Measurements from ENCODE around the gene TSC22D4.
"Not testable (repeated sequence)": the region's sequence is repeated elsewhere in the genome, so short reads cannot be mapped to it uniquely, and the experiment has no call there.

The TSC22D4 gene

GRCh38 chr7:100441641-100442535 is 37.1 kb downstream of the TSC22D4 start:
- DNase-seq, result no peak

DNA sequence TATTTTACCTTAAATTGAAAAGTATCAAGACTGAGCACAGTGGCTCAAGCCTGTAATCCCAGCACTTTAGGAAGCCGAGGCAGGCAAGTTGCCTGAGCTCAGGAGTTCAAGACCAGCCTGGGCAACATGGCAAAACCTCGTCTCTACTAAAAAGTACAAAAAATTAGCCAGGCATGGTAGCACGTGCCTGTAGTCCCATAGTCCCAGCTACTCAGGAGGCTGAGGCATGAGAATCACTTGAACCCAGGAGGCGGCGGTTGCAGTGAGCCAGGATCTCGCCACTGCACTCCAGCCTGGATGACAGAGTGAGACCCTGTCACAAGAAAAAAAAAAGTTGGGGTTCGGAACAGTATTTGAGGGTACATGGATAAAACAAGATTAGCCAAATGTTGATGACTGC is 39.8 kb downstream of the TSC22D4 start:
- DNase-seq, result not testable (repeated sequence)

GRCh38 chr7:100438731-100439130 is 40.3 kb downstream of the TSC22D4 start:
- not testable (repeated sequence) for DNase-seq

DNA sequence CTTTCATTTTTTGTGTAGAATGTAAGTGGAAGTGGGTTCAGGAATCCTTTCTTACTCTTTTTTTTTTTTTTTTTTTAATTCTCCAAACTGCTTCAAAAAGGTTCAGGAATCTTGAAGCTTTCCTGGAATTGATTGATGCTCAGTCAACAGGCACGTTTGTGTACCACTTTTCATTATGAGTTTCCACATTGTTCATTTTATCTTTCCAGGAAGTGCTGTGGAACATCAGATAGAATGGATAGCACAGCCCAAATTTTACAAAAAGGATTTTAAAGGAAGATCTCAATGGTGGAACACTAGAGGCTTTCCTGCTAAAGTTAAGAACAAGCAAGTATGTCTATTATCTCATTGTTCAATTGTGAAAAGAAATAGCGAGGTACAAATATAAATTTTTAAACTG is 40.8 kb downstream of the TSC22D4 start:
- DNase-seq, result no peak

GRCh38 chr7:100437150-100438100 is 41.6 kb downstream of the TSC22D4 start:
- no peak for DNase-seq

GRCh38 chr7:100435401-100436304 is 43.4 kb downstream of the TSC22D4 start:
- DNase-seq, result peak; percentile 57

GRCh38 chr7:100434297-100435144 is 44.5 kb downstream of the TSC22D4 start:
- DNase-seq, result no peak

DNA sequence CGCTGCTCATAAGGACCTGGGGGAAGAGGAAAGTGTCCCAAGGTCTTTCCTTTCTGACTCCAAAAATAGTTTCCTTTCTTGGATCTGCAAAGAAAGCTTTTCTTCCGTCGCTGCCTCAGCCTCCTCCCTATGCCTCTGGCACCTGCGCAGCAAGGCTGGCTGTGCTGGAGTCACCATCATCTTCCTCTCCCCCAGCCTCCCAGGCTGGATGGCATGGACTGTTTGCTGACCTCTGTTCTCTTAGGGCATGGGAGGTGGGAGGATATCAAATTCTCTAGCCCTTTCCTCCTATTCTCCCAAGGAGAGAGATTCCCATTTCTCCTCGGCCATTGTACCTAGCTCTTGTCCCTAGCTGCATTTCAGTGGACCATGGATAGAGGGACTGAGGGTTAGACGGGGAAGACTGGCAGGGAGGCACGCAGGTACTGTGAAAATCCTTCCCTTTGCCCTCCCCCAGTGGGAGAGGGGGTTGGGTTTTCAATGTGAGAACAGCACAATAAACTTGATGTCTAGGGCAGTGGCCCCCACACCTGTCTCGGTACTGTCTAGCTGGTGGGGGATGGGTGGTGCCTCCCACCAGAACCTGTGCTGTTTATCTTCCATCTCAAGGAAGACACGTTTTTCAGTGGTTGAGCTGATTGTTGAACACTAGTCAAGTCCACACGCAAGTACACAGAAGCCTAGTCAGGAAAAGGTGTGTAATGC is 45.3 kb downstream of the TSC22D4 start:
- no peak for DNase-seq

GRCh38 chr7:100433276-100433591 is 45.8 kb downstream of the TSC22D4 start:
- no peak for DNase-seq

GRCh38 chr7:100432621-100433275 is 46.3 kb downstream of the TSC22D4 start:
- DNase-seq, result no peak

GRCh38 chr7:100432053-100432452 is 47.0 kb downstream of the TSC22D4 start:
- DNase-seq, result no peak

DNA sequence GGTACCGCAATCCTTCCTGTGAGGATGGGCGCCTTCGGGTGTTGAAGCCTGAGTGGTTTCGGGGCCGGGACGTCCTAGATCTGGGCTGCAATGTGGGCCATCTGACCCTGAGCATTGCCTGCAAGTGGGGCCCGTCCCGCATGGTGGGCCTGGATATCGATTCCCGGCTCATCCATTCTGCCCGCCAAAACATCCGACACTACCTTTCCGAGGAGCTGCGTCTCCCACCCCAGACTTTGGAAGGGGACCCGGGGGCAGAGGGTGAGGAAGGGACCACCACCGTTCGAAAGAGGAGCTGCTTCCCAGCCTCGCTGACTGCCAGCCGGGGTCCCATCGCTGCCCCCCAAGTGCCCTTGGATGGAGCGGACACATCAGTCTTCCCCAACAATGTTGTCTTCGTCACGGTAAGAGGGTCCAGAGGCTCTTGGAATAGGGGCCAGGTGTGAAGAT is 47.7 kb downstream of the TSC22D4 start:
- DNase-seq, result no peak

DNA sequence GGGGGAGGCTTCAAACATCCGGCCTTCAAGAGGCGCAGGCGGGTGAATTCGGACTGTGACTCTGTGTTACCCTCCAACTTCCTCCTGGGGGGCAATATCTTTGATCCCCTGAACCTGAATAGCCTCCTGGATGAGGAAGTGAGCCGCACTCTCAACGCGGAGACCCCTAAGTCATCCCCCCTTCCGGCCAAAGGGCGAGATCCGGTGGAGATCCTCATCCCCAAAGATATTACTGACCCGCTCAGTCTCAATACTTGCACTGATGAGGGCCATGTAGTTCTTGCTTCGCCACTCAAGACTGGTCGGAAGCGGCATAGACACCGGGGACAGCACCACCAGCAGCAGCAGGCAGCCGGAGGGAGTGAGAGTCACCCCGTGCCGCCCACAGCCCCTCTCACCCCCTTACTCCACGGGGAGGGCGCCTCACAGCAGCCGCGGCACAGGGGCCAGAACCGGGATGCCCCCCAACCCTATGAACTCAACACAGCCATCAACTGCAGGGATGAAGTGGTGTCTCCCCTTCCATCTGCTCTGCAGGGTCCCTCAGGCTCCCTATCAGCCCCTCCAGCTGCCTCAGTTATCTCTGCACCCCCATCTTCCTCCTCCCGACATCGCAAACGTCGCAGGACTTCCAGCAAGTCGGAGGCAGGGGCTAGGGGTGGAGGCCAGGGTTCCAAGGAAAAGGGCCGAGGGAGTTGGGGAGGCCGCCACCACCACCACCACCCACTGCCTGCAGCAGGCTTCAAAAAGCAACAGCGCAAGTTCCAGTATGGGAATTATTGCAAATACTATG is 48.3 kb downstream of the TSC22D4 start:
- DNase-seq, result peak; percentile 43

DNA sequence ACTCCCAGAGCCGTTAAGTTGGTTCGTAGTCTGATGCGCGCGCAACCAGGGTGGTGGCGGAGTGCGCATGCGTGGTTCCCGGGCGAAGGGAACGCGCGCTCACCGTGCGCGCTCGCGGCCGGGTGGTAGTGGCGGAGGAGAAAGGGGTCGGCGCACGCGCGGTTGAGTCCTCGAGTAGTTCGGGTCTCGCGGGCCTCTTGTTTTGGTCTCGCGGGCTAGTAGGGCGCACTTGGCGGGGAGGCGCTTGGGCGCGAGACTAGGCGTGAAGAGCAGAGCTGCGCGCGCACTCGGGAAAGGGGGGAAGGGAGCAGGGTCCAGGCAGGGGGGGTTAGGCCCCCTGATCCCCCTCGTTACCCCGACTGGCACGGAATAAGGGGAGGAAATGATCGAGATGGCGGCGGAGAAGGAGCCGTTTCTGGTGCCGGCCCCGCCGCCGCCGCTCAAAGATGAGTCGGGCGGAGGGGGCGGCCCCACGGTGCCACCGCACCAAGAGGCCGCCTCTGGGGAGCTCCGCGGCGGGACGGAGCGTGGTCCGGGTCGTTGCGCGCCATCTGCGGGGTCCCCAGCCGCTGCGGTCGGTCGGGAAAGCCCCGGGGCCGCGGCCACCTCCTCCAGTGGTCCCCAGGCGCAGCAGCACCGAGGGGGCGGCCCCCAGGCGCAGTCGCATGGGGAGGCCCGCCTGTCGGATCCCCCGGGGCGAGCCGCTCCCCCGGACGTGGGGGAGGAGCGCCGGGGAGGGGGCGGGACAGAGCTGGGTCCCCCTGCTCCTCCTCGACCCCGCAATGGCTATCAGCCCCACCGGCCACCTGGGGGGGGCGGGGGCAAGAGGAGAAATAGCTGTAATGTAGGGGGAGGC is 49.1 kb downstream of the TSC22D4 start, which contains the start of gene MEPCE:
Gene MEPCE (plus strand): TSS at position 195 of the 856 bp plus-strand sequence. CDS start 188 bp downstream, at position 383.
- DNase-seq, result peak; percentile 98

DNA sequence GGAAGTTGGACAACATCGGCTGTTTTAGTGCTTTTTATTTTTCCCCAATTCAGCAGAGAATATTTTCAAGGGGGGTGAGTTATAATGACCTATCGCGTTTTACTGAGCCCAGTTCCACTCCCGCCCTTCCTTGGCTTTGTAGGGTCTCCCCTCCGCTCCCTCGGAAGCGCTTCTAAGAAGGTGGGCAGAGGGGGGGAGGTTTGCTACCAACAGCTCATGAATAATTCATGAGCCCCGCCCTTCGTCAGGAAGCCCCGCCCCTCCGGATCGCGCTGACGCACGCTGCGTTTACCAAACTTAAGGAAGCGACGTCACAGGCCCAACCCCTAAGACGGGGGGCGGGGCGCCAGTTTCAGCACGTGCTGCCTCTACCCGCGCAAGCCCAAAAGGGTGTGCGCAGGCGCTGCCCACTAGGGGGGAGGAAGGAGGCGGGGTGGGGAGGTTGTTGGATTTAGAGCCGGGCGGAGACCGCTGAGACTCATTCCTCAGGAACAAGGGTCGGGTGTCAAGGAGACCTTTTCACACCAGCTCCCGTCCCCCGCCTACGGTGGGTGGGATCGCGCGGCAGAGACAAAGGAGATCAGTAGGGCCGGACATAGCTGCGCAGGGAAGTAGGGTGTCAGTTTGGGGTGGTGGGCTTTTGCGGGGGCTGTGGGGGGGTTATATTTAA is 49.9 kb downstream of the TSC22D4 start:
- peak; percentile 100 for DNase-seq

DNA sequence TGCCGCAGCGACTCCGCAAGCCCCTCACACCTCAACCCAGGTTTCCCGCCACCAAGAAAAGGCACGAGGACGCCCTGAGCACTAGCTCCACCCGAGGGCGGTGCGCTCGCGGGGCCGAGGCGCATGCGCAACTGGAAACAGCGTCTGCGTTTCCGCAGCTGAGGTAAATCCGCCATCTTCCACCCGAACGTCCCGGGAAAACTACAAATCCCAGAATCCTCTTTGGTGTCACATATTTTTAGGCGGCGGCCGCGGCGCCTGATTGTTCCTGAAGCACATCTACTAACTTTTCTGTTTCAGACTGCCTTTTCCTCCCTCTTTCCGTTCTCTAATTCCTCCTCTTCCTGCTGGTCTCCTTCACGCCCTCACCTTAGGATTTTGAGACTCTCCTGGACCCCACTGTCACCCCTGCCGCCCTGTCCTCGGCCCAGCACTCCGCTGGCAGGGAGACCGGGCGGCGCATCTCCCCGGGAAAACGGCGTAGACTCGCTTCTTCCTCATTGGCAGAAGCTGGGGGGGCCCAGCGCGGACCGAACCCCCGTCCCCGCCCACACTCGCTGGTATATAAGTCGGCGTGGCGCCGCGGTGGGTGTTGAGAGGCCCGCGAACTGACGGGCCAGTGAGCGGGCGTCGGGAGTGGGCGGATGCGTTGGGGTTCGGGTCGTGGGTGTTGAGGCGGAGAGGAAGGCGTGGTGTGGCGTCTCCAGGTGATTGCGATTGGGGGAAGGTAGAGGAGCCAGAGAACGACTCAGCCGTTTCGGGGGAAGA is 50.6 kb downstream of the TSC22D4 start, which contains the start of gene ZCWPW1:
Gene ZCWPW1 (minus strand): TSS at position 505 of the 768 bp plus-strand sequence. CDS start 8,054 bp downstream, outside the sequence.
- DNase-seq, result peak; percentile 96

GRCh38 chr7:100427762-100428198 is 51.2 kb downstream of the TSC22D4 start:
- DNase-seq, result no peak

Data from activated CD4-positive, CD25-positive, alpha-beta regulatory T cell treated with anti-CD3 and anti-CD28 coated beads, Interleukin-2, amount 50 U/mL, for 72 hours (primary cell).